NCI-H1048 (cell line): Measurements from ENCODE around the gene GLB1L3.
"Not testable (repeated sequence)": the region's sequence is repeated elsewhere in the genome, so short reads cannot be mapped to it uniquely, and the experiment has no call there.

Experiments used
- DNase-seq: peaks from one replicate; lab custom pipeline; 2025; lab: John Stamatoyannopoulos, UW

Gene GLB1L3

DNA sequence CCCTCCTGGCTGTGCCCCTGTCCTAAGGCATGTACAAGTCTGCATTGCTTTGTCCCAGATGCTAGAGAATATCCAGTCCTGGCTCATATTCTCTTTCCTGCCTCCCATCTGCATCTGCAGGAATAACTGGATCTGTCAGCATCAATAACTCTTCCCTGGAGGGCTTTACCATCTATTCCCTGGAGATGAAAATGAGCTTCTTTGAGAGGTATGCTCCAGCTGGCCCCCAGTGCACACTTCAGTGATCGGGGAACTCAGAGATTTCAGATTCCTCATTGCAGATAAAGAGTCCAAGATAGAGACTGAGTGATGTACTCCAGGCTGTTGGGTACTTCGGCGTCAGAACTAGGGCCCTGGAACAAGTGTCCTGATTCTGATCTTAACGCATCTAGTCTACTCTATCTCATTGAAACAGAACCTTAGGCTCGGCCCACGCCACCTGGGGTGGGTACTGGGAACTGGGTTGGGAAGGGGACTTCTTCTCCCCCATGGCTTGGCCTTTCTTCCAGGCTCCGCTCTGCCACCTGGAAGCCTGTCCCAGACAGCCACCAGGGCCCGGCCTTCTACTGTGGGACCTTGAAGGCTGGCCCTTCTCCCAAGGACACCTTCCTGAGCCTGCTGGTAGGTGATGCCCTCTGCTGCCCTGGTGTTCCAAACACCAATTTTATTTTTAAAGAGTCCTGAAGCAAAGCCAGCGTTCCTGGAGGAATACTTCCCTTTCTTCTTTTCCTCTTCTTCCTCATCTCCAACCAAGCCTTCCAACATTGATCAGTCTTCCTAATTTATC is 37.8 kb downstream of the GLB1L3 start:
- DNase-seq: no peak

DNA sequence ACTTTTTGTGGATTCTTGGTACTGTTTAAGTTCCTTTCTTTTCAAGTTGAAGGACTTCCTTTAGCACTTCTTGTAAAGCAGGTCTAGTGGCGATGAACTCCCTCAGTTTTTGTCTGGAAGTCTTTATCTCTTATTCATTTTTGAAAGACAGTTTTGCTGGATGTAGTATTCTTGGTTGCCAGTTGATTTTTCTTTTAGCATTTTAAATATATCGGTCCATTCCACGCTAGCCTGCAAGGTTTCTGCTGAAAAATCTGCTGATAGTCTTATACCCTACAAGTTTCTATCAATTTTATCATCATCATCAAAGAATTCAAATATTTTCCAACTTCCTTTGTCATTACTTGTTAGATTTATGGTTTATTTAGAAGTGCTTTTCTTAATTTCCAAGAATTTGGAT is 40.9 kb downstream of the GLB1L3 start:
- DNase-seq: no peak

DNA sequence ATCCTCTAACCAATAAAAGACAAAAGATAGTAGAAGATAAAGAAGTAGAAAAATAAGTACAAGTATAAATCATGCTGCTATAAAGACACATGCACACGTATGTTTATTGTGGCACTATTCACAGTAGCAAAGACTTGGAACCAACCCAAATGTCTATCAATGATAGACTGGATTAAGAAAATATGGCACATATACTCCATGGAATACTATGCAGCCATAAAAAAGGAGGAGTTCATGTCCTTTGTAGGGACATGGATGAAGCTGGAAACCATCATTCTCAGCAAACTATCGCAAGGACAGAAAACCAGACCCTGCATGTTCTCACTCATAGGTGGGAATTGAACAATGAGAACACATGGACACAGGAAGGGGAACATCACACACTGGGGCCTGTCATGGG is 45.2 kb downstream of the GLB1L3 start:
- not testable (repeated sequence) for DNase-seq

DNA sequence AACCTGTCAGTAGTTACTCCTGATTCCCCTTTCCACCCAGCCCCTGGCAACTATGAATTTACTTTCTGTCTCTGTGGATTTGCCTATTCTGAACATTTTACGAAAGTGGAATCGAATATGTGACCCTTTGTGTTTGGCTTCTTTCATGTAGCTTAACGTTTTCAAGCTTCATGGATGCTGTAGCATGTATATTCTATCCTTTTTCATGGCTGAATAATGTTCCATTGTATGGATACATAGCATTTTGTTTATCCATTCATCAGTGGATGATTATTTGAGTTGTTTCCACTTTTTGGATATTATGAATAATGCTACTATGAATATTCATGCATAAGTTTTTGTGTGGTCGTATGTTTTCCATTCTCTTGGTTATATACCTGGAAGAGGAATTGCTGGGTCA is 46.4 kb downstream of the GLB1L3 start:
- no peak for DNase-seq

DNA sequence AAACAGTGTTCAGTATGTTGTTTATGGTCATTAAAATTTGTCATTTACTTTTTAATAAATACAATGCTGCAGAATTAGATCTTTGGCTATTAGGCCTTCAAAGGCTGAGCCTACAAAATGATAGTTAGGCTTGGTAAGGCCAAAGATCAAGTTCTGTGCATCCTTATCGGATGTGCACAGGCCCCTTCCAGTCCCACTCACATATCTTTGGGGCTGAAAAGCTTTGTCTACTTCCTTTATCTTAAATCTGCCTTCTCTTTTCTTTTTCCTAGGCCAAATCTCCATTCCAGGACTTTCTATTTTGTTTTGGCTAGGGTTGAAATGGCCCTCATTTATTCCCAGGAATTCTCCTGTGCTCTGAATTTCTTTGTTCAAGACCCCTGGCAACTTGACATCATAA is 52.3 kb downstream of the GLB1L3 start:
- DNase-seq: no peak

DNA sequence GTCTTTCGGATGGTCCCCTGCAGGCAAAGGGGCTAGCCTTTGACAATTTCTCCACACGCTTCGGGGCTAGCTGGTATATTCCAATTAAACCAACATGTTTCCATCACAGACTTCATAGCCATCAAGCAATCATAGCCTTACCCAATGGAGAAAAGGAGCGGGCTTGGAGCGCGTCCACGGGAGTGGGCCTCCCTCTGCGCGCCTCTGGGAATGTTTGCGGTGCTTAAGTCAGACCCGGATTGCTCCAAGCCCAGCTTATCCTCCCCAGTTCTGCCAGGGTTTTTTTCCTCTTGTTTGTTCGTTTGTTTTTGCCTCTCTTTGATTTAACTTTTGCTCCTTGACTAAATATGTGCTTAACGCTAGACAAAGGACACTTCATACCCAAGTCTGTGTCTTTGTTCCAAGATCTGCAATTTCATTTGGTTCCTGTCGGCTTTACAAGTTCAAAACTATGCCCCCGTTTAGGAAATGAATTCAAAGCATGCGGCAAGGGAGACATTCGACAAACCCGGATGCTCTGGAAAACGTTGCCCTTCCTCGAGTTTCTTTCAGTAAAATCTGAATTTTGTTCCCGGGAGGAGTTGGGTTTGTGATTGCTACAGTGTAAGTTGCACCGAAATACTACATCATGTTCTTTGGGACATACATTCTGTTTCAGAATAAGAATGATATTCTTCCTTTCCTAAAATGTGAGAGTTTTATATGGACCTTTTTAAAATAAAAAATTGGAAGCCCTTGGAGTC is 54.6 kb downstream of the GLB1L3 start:
- DNase-seq: no peak

DNA sequence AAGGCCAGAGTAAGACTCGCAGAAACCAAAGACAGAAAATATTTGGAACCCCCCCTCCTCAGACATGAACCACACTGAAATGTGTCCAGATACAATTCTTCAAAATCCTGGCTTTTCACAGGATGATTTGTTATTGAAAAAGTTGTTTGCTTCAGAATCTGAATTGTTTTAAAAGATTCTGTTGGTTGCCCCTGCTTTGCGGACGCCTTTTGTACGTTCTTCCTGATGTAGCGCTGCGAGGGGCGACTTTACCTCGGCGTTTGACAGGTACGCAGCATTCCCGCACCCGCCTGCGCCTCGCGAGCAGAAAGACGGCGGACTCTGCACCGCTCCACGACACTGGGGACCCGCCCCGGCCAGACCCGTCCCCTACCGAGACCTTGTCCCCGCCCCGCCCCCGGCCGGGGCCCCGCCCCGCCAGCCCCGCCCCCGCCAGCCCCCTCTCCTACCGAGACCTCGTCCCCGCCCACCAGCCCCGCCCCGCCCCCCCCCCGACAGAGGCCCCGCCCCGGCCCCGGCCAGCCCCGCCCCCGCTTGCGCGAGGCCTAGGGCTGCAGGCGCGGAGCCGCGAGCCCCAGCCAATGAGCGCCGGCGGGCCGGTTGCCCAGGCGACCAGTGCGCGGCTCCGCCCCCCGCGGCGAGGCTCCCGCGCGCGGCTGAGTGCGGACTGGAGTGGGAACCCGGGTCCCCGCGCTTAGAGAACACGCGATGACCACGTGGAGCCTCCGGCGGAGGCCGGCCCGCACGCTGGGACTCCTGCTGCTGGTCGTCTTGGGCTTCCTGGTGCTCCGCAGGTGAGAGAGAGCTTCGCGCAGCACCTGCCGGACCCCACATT is 55.4 kb downstream of the GLB1L3 start, which contains the start of gene GLB1L2:
GLB1L2 (plus strand) TSS at position 635 of the 835 bp plus-strand sequence; CDS start at position 709, 74 bp downstream.
- DNase-seq: peak; percentile 4

DNA sequence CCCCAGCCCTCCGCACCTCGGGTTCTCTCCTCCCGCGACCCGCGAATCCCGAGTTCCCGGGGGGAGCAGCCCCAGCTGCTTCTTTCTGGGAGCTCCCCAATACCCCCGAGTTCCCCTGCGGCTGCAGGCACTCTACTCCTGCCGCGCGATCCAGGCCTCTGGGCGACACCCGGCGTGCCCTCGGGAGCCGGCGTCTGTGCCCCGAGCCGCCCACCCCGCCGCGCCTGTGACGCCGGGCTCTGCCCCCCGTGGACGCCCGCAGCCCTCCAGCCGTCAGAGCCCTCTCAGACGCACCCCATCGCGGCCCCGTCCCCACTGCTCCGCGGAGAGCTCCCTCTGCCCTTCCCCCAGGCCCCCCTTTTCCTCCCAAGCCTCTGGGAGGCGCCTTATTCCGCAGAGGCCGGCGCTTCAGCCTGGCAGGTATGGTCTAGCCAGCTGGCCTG is 56.0 kb downstream of the GLB1L3 start:
- DNase-seq: no peak

DNA sequence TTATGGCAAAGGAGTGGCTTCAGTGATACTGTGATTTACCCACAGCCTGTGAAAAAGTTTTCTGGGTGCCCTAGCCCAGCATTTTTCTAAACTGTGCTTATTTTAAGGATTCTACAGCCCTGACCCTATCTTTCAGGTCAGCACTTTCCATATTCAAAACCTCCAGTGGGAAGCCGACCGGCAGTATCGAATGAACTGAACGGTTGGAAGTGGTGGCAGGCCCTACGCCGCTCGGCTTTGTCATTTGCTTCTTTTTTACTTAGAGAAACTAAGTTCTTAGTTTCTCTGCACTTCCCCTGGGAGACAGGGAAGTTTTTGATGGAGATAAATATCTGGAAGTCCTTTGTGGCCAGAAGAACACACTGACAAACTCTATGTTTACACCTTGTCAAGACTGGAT is 56.6 kb downstream of the GLB1L3 start:
- DNase-seq: no peak

DNA sequence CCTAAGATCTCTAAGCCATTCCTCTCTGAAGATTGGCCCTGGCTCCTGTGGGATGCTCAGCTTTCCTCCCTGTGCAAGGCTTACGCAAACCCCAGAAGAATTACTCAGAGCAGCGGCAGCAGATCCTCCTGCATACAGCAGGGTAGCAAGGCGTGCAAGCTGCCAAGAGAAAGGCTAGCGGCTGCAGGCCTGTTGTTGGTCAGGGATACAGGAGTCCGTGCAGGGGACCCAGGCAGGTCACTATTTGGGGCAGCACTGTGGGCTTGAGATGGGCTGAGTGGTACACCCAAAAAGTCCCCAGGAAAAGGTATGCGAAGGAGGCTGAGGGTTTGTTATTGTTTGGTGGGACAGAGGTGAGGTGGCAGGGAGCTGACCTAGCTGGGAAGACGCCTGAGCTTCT is 57.1 kb downstream of the GLB1L3 start:
- no peak for DNase-seq

DNA sequence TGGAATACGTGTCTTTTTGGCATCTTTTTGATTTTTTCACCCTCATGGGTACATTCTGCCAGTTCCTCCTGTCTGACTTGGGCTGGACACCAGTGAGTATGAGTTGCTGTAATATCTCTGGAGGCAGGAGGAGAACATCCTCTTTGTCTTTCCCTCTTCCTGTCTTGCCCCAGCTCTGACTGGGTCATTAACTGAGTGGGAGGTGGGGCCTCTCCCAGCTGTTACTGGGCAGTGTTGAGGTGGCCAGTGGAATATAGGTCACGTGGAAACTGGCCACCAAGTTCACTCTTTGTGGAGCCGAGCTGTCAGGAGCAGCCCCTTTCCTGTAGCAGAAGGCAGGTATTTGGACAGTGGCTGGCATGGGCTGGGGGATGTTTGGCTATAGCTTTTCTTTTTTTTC is 57.8 kb downstream of the GLB1L3 start:
- DNase-seq: no peak

DNA sequence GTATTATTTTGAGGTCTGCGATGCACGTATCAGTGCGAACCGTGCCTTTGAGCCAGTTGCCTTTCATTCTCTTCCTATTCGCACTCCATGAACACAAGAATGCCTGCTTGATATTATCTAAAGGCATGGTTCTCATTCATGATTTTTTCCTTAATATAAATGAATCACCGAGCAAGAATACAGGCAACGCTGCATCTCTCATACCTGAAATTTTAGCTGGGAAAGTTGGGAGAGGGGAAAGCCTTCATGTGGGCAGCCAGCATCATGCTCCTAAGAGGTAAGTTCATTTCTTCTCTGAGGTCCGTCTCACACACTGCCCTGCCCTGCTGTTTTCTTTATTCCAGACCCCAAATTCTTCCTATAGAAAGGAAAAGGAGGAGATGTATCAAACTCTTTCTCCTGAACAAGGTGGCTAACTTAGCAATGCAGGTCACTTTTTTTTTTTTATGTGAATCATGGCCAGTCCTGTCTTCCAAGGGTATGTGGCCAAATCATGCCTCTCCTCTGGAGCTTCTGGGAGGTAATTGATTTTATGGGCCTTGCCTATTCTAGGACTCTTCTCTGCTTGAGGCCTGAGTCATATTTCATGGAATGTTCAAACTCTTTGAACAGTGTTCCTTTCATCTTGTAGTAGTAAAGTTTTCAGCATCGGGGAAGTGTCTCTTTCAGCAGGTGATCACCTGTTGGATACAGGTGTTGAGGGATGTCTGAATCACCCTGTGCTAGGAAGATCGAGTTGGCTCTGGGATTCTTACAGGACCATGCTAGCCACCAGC is 58.8 kb downstream of the GLB1L3 start:
- DNase-seq: no peak

DNA sequence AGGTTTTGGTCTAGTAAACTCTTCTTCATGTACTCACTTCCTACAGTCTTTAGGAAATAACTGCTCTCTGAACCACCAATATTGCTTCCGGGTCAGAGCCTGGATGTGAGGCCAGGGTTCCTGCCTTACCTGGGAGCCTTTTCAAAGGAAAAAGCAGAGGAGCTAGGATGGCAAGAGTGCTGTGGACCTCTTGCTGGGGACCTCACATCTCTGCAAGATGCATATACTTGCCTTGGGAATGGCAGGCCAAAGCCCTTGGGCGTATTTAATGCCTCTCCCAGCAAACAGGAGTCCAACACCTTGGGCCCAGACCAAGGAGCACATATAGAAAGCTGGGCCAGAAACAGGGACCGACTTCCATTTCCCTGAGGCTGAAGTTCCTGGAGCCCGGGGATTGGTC is 60.9 kb downstream of the GLB1L3 start:
- no peak for DNase-seq

DNA sequence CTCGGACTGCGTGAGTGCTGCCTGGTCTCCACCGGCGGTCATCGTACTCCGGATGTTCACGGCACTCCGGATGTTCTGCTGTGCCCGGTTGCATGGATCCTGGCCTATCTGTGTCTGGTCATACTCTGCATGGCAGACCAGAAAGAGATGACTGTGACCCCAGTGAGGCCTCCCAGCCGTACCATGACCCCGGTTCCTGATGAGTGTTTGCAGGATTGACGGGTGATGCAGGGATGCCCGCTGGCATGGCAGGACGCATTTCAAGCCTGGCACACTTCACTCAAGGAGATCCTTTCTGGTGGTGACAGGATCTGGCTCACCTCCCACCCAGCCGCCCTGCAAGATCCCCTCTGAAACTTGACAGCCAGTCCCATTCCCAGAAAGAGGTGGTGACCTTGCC is 61.9 kb downstream of the GLB1L3 start:
- no peak for DNase-seq

DNA sequence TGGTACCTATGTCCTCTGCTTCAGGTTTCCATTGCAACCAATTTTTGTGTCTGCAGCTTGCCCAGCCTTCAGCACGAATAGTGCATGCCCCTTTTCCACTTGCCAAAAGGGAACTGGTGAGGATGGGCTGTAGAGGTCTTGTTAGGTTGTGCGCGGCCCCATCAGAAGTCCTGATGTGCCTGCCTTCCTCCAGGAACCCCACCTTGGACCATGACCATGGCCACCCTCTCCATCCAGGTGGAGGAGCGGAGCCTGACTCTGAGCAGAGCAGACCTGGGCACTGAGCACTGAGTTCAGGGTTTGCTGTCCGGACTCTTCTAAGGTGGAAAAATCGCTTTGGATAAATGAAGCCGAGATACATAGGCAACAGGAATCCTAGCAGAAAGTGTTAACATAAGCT is 62.5 kb downstream of the GLB1L3 start:
- no peak for DNase-seq

DNA sequence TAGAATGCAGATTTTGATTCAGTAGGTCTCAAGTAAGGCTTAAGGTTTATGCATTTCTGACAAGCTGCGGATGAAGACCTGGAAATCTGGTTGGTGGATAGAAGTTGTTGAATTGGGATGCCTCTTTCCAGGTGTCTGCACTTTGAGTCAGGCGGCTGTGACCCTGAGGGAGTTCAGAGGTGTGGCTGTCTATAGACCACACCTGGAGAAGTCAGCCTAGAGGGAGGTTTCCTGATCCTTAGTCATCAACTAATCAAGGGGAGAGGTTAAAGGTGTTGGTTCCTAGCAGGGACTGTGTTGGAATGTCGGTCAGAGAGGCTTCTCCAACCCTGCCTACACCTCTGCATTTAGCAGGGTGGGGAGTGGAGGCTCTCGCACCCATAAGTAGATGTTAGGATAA is 63.6 kb downstream of the GLB1L3 start:
- no peak for DNase-seq

DNA sequence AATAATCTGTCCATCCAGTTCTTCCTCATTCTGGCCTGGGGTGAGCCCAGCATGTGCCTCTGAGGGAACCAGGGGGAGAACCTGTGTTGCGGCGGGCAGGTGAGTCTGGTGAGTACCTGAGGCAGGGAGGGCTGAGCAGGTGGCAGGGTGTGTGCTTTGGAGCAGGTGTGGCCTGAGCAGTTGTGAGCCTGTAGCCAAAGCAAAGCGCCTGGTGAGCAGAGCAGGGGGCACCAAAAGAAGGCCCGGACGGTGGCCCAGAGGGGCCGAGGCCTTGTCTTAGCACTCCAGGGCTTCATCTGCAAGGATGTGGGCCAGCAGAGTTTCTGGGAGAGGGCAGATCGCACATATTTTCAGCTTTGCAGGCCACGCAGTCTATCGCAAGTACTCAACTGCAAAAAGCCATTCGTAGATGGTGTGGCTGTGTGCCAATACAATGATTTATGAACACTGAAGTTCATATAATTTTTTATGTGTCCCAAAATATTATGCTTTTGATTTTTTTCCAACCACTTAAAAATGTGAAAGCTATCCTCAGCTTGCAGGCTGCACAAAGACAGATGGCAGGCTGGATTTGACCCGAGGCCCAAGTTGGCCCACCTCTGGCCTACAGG is 64.3 kb downstream of the GLB1L3 start:
- no peak for DNase-seq

DNA sequence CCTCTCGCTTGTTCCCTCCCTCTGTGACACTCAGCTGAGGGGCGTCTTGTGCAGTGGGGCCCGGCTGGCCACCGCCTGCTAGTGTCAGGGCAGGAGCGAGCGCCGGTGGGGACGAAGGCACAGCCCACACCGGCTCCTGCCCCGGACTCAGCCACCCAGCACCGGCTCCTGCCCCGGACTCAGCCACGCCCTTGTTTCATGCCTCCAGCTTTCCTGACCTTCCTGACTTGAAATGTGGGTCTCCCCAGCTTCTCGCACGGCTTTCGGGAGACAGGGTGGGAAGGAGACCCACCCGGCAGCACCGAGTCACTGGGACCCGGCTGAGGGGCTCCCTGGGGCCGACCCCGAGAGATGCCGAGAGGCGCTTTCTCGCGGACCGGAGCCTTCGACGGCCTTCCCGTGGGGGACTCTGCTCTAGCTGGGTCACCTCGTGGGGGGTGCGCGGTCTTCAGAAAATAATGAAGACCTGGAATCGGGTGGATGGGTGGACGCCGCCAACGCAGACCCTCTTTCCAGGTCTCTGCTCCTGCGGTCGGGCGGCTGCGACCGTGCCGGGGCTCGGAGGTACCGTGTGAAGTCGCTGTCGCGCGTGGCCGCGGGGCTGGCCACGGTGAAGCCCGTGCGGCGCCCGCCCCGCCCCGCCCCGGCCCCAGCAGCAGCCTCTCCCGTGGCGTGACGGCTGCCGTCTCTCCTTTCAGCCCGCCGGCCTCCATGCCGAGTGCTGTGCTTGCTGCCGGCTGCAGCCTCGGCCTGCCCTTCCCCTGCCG is 65.8 kb downstream of the GLB1L3 start:
- no peak for DNase-seq

DNA sequence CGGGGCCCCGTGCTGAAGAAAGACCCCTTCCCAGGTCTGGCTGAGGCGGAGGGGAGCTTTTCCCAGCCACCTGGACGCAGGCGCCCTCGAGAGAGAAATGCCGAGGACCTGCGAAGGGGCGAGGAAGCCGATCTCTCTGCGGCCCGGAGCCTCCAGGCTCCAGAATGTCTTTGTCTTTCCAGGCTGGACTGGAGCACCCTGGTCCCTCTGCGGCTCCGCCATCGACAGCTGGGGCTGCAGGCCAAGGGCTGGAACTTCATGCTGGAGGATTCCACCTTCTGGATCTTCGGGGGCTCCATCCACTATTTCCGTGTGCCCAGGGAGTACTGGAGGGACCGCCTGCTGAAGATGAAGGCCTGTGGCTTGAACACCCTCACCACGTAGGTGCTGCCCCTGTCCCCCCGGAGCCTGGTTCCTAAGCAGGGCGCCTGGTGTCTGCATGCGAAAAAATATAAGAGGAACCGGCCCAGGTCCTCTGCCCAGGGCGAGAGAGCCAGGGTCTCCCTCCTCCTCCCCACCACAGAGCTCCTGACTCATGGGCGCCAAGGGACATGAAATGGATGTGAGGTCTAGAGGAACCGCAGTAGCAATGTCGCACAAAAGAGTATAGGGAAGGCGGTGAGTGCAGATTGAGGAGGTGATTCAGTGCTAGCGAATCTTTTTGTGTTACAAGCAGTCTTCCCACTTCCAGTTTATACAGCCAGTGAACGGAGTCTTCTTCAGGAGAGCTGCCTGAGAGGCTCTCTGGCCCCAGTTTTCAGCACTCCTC is 66.6 kb downstream of the GLB1L3 start:
- DNase-seq: no peak

DNA sequence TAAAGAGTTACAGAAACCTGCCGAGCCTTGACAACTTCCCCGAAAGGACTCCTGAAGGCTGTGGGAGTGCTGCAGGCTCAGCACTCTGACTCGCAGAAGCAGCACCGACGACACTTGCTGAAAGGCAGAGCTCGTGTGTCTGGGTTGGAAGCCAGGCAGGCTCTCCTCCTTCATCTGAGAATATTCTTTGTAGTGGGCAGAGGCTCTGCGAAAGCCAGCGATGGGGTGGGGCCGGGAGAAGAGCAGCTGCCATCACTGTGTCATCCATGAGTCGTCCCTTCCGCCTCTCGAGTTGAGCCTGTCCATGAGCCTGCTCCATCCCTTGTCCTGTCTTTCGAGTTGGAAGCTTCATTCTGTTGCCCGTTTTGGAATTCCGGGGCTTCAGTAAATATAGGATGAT is 67.5 kb downstream of the GLB1L3 start:
- no peak for DNase-seq
